ENCODE results near the gene NENF. TPM values are rescaled to one million over a fixed set of nuclear protein-coding genes. Genes with fewer than 3 reads are reported as not detected.
"Not testable (repeated sequence)": the region's sequence is repeated elsewhere in the genome, so short reads cannot be mapped to it uniquely, and the experiment has no call there.

Gene NENF
- total RNA-seq, 1 experiment from 2014 or later: 65.7 TPM

DNA sequence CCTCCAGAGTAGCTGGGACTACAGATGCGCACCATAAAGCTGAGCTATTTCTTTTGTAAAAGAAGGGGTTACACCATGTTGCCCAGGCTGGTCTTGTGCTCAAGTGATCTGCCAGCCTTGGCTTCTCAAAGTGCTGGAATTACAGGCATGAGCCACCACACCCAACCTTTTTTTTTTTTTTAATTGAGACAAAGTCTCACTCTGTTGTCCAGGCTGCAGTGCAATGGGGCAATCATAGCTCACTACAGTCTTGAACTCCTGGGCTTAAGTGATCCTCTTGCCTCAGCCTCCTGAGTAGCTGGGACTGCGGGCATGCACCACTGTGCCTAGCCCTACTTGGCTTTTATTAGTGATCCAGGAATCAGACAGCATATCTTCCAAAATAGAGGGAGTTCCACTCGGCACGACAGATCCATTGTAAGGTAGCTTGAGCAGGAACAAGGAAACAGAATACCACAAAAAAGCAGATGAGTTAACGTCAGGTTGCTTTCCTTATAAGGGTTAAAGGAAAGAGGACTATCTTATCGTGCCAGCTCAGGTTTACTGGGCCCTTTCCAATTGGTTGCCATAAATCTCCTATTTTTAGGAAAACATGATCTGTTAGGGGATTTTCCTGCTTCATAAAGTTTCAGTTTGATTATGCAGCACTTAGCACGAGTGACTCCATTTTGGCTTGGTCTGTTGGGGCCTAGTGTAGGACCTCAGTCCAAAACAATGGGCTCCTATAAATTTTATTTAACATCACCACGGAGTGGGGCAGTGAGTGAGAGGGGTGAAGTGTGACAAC lies 45.2 kb downstream of the NENF start:
- Histone ChIP-seq H3K4me1 (peaks cover 12% of the 10 kb centered on the region; the same call in 1 of the 2 replicates), H3K27ac (no peak overlapping the region), H3K9me3 (replicated peaks) (no peaks in the 10 kb centered on the region), H3K4me3 (no peak overlapping the region), H3K27me3 (no peaks in the 10 kb centered on the region), H3K36me3 (no peaks in the 10 kb centered on the region)
- DNase-seq: no peak

GRCh38 chr1:212478467-212479025 lies 45.8 kb downstream of the NENF start:
- no peak for DNase-seq
- Histone ChIP-seq H3K4me1 (peaks cover 16% of the 10 kb centered on the region; the same call in 1 of the 2 replicates), H3K9me3 (replicated peaks) (no peaks in the 10 kb centered on the region), H3K27ac (no peak overlapping the region), H3K4me3 (no peak overlapping the region), H3K36me3 (no peaks in the 10 kb centered on the region), H3K27me3 (no peaks in the 10 kb centered on the region)

- Histone ChIP-seq H3K9me3 (replicated peaks) (no peaks in the 10 kb centered on the region), H3K4me1 (peaks cover 13% of the 10 kb centered on the region; the same call in 1 of the 2 replicates), H3K27me3 (no peaks in the 10 kb centered on the region), H3K27ac (no peak overlapping the region), H3K36me3 (no peaks in the 10 kb centered on the region), H3K4me3 (no peak overlapping the region)
- no peak for DNase-seq
Measured at GRCh38 chr1:212479188-212479587, 46.5 kb downstream of the NENF start.

DNA sequence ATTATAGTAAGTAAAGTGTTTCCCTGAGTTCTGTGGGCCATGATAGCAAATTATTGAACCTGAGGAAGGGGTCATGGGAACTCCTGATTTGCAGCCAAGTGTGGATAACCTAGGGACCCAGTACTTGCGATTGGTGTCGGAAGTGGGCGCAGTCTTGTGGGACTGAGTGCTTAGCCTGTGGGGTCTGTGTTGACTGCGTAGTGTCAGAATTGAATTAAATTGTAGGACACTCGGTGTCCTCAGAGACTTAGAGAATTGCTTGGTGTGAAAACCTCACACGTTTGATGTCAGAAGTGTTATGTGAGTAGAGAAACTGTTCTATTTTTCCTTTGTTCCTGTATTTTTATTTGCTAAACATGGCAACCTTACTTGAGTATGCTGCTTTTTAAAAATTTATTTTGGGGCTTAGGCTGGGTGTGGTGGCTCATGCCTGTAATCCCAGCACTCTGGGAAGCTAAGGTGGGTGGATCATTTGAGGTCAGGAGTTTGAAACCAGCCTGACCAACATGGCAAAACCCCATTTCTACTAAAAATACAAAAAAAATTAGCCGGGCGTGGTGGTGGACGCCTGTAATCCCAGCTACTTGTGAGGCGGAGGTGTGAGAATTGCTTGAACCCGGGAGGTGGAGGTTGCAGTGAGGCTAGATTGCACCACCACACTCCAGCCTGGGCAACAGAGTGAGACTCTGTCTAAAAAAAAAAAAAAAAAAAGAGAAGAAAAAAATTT lies 48.2 kb downstream of the NENF start:
- H3K36me3 ChIP-seq; H3K4me3 ChIP-seq; H3K27ac ChIP-seq; H3K9me3 ChIP-seq (replicated peaks); DNase-seq; H3K27me3 ChIP-seq: not testable (repeated sequence)
- peaks cover 28% of the 10 kb centered on the region for H3K4me1 ChIP-seq

- Histone ChIP-seq H3K27ac (no peak overlapping the region), H3K36me3 (no peaks in the 10 kb centered on the region), H3K4me1 (peaks cover 32% of the 10 kb centered on the region), H3K9me3 (replicated peaks) (no peaks in the 10 kb centered on the region), H3K27me3 (no peaks in the 10 kb centered on the region), H3K4me3 (no peak overlapping the region)
- no peak for DNase-seq
Measured at GRCh38 chr1:212481438-212481767, 48.7 kb downstream of the NENF start.

DNA sequence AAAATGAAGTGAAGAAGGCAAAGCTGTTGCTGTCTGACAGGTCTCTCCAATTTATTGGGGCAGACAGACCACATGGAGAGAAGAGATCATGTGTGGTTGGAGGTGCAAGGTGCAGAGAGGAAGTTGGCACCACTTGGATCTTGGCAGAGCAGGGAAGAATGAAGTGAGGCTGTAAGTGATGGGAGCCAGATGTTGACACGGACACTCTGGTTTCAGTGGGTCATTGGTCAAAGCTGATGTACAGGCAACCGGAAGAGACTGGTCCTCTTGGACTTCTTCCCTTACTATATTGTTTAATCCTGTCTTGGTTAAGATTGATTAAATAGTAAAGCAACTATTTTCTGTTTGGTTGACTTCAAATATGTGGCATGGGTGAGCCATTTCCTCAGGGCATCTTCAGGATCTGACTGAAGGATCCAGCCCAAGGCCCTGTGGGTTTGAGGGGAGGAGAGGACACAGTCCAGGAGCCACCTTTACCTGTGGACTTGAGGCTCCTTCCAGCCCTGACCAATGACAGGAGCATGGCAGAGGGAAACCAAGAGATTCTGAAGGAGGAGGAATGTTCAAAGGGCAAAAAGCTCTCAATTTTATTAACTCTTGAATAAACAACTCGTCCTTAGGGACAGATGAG lies 49.4 kb downstream of the NENF start:
- no peak for DNase-seq
- Histone ChIP-seq H3K4me1 (peaks cover 33% of the 10 kb centered on the region), H3K36me3 (no peaks in the 10 kb centered on the region), H3K27me3 (no peaks in the 10 kb centered on the region), H3K4me3 (no peak overlapping the region), H3K9me3 (replicated peaks) (no peaks in the 10 kb centered on the region), H3K27ac (no peak overlapping the region)

GRCh38 chr1:212482637-212483441 lies 50.1 kb downstream of the NENF start:
- no peak overlapping the region for H3K4me3 ChIP-seq
- H3K36me3 ChIP-seq: no peaks in the 10 kb centered on the region
- H3K27ac ChIP-seq: peak overlapping the region; percentile 32
- peaks cover 33% of the 10 kb centered on the region for H3K4me1 ChIP-seq
- peak; percentile 66 to 68 for DNase-seq
- no peaks in the 10 kb centered on the region for H3K27me3 ChIP-seq
- no peaks in the 10 kb centered on the region for H3K9me3 ChIP-seq (replicated peaks)

DNA sequence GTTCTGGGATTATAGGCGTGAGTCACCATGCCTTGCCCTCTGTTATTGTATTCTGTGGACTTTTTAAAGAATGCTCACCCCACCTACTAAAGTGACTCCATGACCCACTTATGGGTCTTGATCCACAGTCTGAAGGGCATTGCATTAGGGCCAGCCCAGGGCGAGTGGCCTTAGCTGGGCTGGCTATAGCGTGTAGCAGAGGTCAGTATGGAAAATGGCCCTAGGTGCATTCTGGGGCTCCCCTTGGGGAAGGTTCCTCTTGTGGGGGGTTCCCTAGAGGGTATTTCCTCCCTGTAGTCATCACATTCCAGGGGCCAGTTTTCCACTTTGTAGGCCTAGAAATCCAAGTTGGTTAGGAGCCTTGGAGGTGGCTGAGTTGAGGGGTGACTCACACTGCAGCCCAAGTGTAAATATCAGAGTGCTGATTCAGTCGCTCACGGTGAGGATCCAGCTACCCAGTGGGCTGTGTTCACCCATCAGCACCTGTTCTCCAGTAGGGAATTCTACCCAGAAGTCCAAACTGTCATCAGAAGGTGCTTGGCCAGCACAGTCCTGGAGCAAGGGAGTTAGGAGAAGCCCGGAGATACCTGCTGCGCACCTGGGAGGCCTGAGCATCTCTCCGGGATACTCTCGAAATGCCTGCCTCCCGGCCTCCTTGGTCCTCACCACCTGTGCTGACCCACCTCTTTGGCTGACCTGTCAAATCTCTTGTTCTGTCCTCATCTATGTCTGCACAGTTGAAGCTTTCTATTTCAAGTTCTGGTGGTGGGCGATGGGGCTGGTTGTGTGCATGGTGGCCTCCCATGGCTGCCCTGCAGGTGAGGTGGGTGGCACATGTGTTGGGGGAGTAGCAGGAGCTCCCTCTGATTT lies 52.2 kb downstream of the NENF start:
- H3K36me3 ChIP-seq: no peaks in the 10 kb centered on the region
- no peaks in the 10 kb centered on the region for H3K27me3 ChIP-seq
- DNase-seq: peak; percentile 64
- no peak overlapping the region for H3K4me3 ChIP-seq
- H3K4me1 ChIP-seq: peaks cover 49% of the 10 kb centered on the region
- no peaks in the 10 kb centered on the region for H3K9me3 ChIP-seq (replicated peaks)
- peak overlapping the region; percentile 63 for H3K27ac ChIP-seq

DNA sequence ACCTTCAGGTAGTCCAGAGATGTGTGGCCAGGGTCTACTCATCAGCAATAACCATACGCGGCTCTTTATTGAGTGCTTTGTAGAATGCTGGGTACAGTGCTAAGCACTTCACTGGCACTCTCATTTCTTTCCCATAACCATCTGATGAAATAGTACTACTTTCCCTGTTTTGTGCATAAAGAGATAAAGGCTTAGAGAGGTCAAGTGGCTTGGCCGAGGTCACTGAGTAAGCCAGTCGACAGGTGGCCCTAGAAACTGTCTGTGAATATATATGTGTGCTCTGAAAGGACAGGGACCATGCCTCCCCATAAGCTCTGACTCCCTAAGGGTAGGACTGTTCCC lies 52.8 kb downstream of the NENF start:
- peak overlapping the region; percentile 25; the same call in 1 of the 2 replicates for H3K4me3 ChIP-seq
- no peak for DNase-seq
- no peaks in the 10 kb centered on the region for H3K9me3 ChIP-seq (replicated peaks)
- no peaks in the 10 kb centered on the region for H3K27me3 ChIP-seq
- peaks cover 49% of the 10 kb centered on the region for H3K4me1 ChIP-seq
- no peaks in the 10 kb centered on the region for H3K36me3 ChIP-seq
- H3K27ac ChIP-seq: peak overlapping the region; percentile 63

DNA sequence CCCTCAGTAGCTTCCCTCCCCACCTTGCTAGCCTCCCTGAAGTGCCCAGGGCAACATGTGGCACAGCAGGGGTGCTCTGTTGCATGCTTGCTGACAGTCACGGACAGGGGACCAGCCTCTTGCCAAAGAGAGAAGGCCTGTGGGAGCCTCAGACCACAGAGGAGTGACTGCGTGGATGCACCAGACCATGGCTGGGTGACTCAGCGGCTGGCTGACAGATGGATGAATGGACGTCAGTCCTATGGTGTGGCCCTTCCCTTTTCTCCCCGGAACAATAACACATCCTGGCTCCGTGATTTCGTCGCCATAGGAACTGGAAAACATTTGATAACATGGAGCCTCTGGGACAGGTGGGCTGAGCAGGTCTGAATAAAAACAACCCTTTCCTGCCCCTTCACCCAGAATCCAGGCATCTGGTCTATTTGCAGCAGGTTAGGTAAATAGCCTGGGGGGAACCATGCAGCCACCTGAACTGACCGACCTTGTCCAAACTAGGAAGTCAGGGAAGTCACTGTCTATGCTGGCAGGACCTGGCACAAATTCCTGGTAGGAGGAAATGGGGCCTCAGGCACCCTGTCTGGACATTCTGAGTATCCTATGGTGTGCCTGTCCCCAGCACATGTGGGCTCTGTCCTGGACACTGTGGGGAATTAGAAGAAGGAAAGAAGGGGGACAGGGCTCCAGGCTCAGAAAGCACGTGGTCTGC lies 53.3 kb downstream of the NENF start:
- Histone ChIP-seq H3K27me3 (no peaks in the 10 kb centered on the region), H3K4me3 (peak overlapping the region; percentile 25), H3K36me3 (no peaks in the 10 kb centered on the region), H3K27ac (peak overlapping the region; percentile 63), H3K9me3 (replicated peaks) (no peaks in the 10 kb centered on the region), H3K4me1 (peaks cover 49% of the 10 kb centered on the region)
- DNase-seq: peak; percentile 88 to 90

GRCh38 chr1:212486619-212486975 lies 53.9 kb downstream of the NENF start:
- H3K27me3 ChIP-seq: no peaks in the 10 kb centered on the region

DNA sequence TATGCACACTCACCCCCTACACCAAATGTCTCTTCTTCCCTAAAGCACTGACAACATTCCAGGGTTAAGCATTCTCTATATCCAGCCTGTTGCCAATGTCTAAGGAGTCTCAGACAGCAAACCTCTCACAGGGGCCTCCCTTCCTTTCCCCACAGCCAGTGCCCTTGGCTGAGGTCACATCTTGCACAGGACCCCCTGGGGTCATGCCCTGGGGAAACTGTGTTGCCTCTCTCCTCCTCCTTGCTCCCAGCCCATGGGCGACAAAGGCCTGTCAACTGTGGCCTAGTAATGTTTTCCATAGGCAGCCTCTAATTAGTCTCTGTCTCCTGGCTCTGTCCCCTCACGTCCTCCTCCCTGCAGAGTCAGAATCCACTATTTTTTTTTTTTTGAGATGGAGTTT lies 54.6 kb downstream of the NENF start:
- no peak for DNase-seq
- Histone ChIP-seq H3K27ac (no peak overlapping the region), H3K9me3 (replicated peaks) (no peaks in the 10 kb centered on the region), H3K36me3 (no peaks in the 10 kb centered on the region), H3K4me1 (peaks cover 48% of the 10 kb centered on the region), H3K4me3 (no peak overlapping the region), H3K27me3 (no peaks in the 10 kb centered on the region)

More at GRCh38 chr1:212486619-212486975, 53.9 kb downstream of the NENF start:
- H3K36me3 ChIP-seq: no peaks in the 10 kb centered on the region
- peak overlapping the region; percentile 63 for H3K27ac ChIP-seq
- H3K4me3 ChIP-seq: no peak overlapping the region
- H3K9me3 ChIP-seq (replicated peaks): no peaks in the 10 kb centered on the region
- DNase-seq: no peak
- H3K4me1 ChIP-seq: peaks cover 49% of the 10 kb centered on the region

GRCh38 chr1:212487774-212488435 lies 55.2 kb downstream of the NENF start:
- H3K4me1 ChIP-seq: peaks cover 42% of the 10 kb centered on the region
- no peaks in the 10 kb centered on the region for H3K9me3 ChIP-seq (replicated peaks)
- no peak overlapping the region; the same call in 1 of the 2 replicates for H3K27ac ChIP-seq
- no peak overlapping the region for H3K4me3 ChIP-seq
- no peak for DNase-seq
- no peaks in the 10 kb centered on the region for H3K36me3 ChIP-seq
- no peaks in the 10 kb centered on the region for H3K27me3 ChIP-seq
